Stomach (tissue), 9 donors: ENCODE measurements around the gene MAML1. TPM values are rescaled to one million over a fixed set of nuclear protein-coding genes. Genes with fewer than 3 reads are reported as not detected.

Experiments
- DNase-seq, 2 donors: peaks; one replicate each; pipeline versions ENCODE4 v3.0.0 to v3.0.0-alpha.2; 2013 to 2019
- H3K27ac ChIP-seq, 5 donors: fragments of 200-600 bp in 4 of 5; sonication (generic) in 4 of 5; one replicate each; pipeline ENCODE4 v1.5.1; 2013 to 2019; ENCODE audit warnings: mild to moderate bottlenecking in 1 of 5, moderate library complexity in 1 of 5
- H3K27me3 ChIP-seq, 3 donors: fragments of 200-600 bp; sonication (generic); one replicate each; pipeline ENCODE4 v1.5.1; 2017 to 2019; ENCODE audit warnings: mixed run types in 1 of 3
- H3K36me3 ChIP-seq, 4 donors: fragments of 200-600 bp; sonication (generic); 1 replicate in 3 of 4; 2 replicates in 1 of 4; pipeline ENCODE4 v1.5.1; 2016 to 2019
- H3K4me1 ChIP-seq, 4 donors: fragments of 200-600 bp; sonication (generic); one replicate each; pipeline ENCODE4 v1.5.1; 2016 to 2019
- H3K4me3 ChIP-seq, 4 donors: fragments of 200-600 bp; sonication (generic) in 3 of 4; one replicate each; pipeline ENCODE4 v1.5.1; 2016 to 2019; ENCODE audit warnings: mild to moderate bottlenecking in 1 of 4
- H3K9me3 ChIP-seq, 4 donors: fragments of 200-600 bp; sonication (generic); one replicate each; pipeline ENCODE4 v1.5.1; 2016 to 2019
- EP300 ChIP-seq: sonication (generic); formaldehyde crosslinking; IDR thresholded peaks from one replicate; pipeline ENCODE4 v1.6.1; 2017; ENCODE audit warnings: antibody characterized with exemption
- POLR2A ChIP-seq, 4 donors: fragments of 450-650 bp; IDR thresholded peaks; one replicate each; pipeline ENCODE4 v1.6.1; 2016; ENCODE audit warnings: antibody characterized with exemption in 4 of 4, control low read depth in 2 of 4, mild to moderate bottlenecking in 1 of 4, moderate library complexity in 1 of 4
- POLR2AphosphoS5 ChIP-seq, 3 donors: sonication (generic); formaldehyde crosslinking; IDR thresholded peaks; one replicate each; pipeline ENCODE4 v1.6.1; 2016; ENCODE audit warnings: antibody characterized with exemption in 3 of 3
- WGBS, 5 donors: extraction: QIAGEN DNeasy Blood & Tissue Kit in 3 of 5; methylation state at CpG; one replicate each; pipeline versions ENCODE4 v1.1.5 to v1.1.7; 2013 to 2018; 5-methylcytosine and 5-hydroxymethylcytosine counted together
- intact Hi-C: fragments of 100-400 bp; cut with DNase I; formaldehyde crosslinking; loops from one replicate; pipeline ENCODE4 v1.15.1; 2023; ENCODE audit warnings: low total_unique reads
- polyA plus RNA-seq, 3 donors: library from polyadenylated mRNA; stranded (reverse); fragments of 200-250 nt; gene quantifications; one replicate each; pipeline ENCODE4 v1.2.3, GENCODE V29; 2013
- total RNA-seq, 5 donors: library from RNA; depleted of rRNA; stranded (reverse); fragments of >200 nt; gene quantifications; one replicate each; pipeline versions ENCODE4 v1.1.0 to v1.2.3, GENCODE V29; 2014 to 2016
- TF ChIP-seq, protein P1 (sequence below), 7 experiments: fragments of 450-650 bp in 4 of 7; fragments of 200-600 bp in 3 of 7; sonication (generic) in 3 of 7; IDR thresholded peaks; one replicate each; pipeline ENCODE4 v1.5.1; 2016 to 2019; ENCODE audit warnings: antibody characterized with exemption in 7 of 7, control low read depth in 2 of 7, mild to moderate bottlenecking in 1 of 7
- donor health status: healthy with polysubstance abuse.
- donor health status: Bipolar disorder and iron deficiency.
- donor health status: healthy.

MAML1 gene
- total and polyA plus RNA-seq, 8 donors, result 5.8 to 26.8 (median 12.2) TPM

DNA sequence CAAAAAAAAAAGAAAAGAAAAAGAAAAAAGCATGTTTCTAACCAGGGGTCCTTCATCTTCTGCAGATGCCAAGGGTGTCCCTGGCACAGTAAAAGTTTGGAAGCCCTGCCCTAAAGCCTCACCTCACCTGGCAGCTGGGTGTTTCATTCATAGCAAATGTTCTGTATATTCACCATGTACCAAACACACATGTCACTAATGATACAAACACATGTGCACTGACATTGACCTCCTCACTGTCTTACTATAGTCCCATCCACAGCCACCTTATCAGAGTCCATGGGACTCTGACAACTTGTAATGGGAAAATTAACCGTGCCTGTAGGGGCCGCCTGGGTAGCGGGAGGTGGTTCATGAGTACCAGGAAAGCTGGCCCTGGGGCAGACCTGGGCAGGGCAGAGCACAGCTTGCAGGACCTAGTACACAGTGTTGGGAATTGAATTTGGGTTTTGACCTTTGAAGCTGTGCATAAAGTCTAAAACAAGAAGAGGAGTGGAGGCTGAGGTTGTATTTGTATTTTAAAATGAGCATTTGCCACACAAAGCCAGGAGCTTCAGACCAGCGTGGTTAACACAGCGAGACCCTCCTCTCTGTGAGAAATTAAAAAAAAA is 80.5 kb downstream of the MAML1 start:
- H3K4me3 ChIP-seq, result no peak overlapping the region
- 82 to 93% (median 85%) methylated on average over 5 of the region's 5 CpGs for WGBS, 5 donors
- H3K27ac ChIP-seq, result no peak overlapping the region
- intact Hi-C loops, result no loop called here
- no peaks in the 10 kb centered on the region for H3K27me3 ChIP-seq
- TF ChIP-seq, protein P1, sequence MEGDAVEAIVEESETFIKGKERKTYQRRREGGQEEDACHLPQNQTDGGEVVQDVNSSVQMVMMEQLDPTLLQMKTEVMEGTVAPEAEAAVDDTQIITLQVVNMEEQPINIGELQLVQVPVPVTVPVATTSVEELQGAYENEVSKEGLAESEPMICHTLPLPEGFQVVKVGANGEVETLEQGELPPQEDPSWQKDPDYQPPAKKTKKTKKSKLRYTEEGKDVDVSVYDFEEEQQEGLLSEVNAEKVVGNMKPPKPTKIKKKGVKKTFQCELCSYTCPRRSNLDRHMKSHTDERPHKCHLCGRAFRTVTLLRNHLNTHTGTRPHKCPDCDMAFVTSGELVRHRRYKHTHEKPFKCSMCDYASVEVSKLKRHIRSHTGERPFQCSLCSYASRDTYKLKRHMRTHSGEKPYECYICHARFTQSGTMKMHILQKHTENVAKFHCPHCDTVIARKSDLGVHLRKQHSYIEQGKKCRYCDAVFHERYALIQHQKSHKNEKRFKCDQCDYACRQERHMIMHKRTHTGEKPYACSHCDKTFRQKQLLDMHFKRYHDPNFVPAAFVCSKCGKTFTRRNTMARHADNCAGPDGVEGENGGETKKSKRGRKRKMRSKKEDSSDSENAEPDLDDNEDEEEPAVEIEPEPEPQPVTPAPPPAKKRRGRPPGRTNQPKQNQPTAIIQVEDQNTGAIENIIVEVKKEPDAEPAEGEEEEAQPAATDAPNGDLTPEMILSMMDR (IDR thresholded peaks at IDR 0.05), result no peak
- no peak for TF ChIP-seq EP300
- no peak for TF ChIP-seq POLR2A (IDR thresholded peaks at IDR 0.05)
- no peak for DNase-seq
- peaks cover 17 to 27% (median 25%) of the 10 kb centered on the region in 4 donors for H3K4me1 ChIP-seq
- peaks cover 0 to 28% (median 22%) of the 10 kb centered on the region in 4 donors for H3K36me3 ChIP-seq
- H3K9me3 ChIP-seq, result no peaks in the 10 kb centered on the region

DNA sequence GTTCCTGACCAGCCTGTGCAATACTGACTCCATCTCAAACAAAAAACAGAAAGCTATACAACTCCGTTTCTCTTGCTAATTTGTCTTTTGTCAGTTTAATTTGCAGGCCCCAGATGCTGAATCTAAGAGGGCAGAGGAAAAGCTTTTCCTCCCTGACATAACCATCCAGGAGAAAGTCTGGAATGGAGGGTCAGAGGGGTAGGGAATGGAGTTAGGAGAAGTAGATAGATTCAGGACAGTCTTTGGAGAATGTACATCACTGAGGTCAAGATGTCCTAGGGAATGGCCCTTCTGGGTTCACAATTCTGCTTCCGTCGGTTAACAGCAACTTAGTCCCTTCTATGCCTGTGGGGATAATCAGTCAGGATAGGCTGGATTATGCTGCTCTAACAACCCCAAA is 81.5 kb downstream of the MAML1 start:
- Histone ChIP-seq H3K9me3 (no peaks in the 10 kb centered on the region), H3K27me3 (no peaks in the 10 kb centered on the region), H3K36me3 (peaks cover 0 to 28% (median 22%) of the 10 kb centered on the region in 4 donors), H3K4me3 (no peak overlapping the region), H3K4me1 (peaks cover 26 to 28% (median 27%) of the 10 kb centered on the region in 4 donors), H3K27ac (no peak overlapping the region)
- DNase-seq, result no peak
- 76 to 91% (median 86%) methylated on average over 3 of the region's 3 CpGs for WGBS, 5 donors
- TF ChIP-seq POLR2AphosphoS5 (IDR thresholded peaks at IDR 0.05) (no peak), EP300 (no peak), POLR2A (IDR thresholded peaks at IDR 0.05) (no peak)
- TF ChIP-seq, protein P1 (IDR thresholded peaks at IDR 0.05), result no peak
- intact Hi-C loops, result no loop called here

DNA sequence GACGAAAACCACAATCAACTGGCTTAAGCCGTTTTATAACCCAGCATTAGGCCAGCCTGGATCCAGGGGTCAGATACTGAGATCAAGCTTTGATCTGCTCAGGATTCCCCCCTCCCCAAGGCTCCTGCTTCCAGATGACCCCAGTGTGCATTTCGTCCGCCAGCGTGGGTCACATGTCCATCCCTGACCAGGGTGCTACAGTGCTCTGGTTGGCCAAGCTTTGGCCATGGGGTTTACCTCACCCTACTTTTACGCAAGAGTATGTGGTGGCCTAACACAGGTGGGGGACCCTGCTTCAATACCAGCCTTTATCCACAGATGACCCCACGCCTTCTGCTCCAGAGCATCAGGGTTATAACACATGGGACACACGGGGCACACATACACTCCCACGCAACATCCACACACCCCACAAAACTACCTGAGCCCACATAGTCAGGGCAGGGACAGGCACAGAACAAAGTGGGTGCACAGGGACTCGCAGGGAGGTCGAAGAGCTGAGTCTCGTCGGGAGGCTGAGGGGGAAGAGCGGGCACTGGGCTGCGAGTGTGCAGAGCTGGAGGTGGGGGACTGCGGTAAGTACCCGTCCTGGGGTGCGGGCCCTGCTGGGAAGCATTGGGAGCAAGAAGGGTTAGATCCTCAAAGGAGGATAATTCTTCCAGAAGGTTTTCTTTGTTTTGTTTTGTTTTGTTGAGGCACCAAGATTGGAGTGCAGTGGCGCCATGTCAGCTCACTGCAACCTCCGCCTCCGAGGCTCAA is 83.0 kb downstream of the MAML1 start:
- no peak for DNase-seq
- intact Hi-C loops, result no loop called here
- Histone ChIP-seq H3K4me1 (peaks cover 38 to 42% (median 42%) of the 10 kb centered on the region in 4 donors), H3K27ac (no peak overlapping the region), H3K36me3 (peaks cover 0 to 28% (median 22%) of the 10 kb centered on the region in 4 donors), H3K27me3 (no peaks in the 10 kb centered on the region), H3K9me3 (no peaks in the 10 kb centered on the region), H3K4me3 (no peak overlapping the region)
- WGBS, 5 donors, result 92 to 98% (median 96%) methylated on average over 21 of the region's 21 CpGs
- TF ChIP-seq POLR2AphosphoS5 (IDR thresholded peaks at IDR 0.05) (no peak), EP300 (no peak), POLR2A (IDR thresholded peaks at IDR 0.05) (no peak)
- TF ChIP-seq, protein P1 (IDR thresholded peaks at IDR 0.05), result no peak

DNA sequence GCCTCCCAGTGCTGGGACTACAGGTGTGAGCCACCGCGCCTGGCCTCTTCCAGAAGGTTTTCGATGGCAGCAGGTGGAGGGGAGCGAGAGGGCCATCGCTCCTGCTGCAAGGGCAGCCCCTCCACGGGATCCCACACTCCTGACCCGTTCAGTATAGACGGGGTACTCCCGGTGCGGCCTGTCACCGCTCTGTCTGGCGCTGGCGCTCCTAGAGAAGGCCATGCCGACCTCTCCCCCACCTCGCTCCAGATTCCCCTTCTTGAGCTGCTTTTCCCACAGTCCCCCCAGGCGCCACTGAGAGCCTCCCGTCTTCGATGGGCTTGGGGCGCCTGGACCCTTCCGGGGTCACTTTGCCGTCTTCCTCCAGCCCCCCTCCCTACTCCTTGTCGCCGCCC is 83.8 kb downstream of the MAML1 start:
- H3K9me3 ChIP-seq, result no peaks in the 10 kb centered on the region
- H3K4me3 ChIP-seq, result peak overlapping the region; percentile 46 to 56 (median 54)
- intact Hi-C loops, result no loop called here
- H3K4me1 ChIP-seq, result peaks cover 38 to 42% (median 42%) of the 10 kb centered on the region in 4 donors
- H3K36me3 ChIP-seq, result peaks cover 0 to 28% (median 22%) of the 10 kb centered on the region in 4 donors
- no peaks in the 10 kb centered on the region for H3K27me3 ChIP-seq
- TF ChIP-seq POLR2AphosphoS5 (IDR thresholded peaks at IDR 0.05) (no peak), EP300 (no peak), POLR2A (IDR thresholded peaks at IDR 0.05) (no peak)
- TF ChIP-seq, protein P1 (IDR thresholded peaks at IDR 0.05), result no peak
- WGBS, 5 donors, result 60 to 66% (median 63%) methylated on average over 21 to 23 of the region's 23 CpGs
- DNase-seq, result no peak
- peak overlapping the region in 4 of 5 donors; percentile 67 to 100 (median 95) for H3K27ac ChIP-seq
